HepG2 (cell line): ENCODE results near the gene UCK2. TPM values are rescaled to one million over a fixed set of nuclear protein-coding genes. Genes with fewer than 3 reads are reported as not detected.
A peak's percentile ranks its signal among the peaks of the same experiment; 100 is the strongest.

Source experiments
- ATAC-seq: fragments of 200-7000 bp; cut with Tn5 transposase; 3 replicates; pipeline ENCODE4 v1.9.1; 2020; ENCODE audit warnings: mild to moderate bottlenecking, moderate library complexity
- BruUV-seq: library from RNA; stranded (reverse); fragments of 400-500 nt; replicated peaks from 2 replicates; lab custom pipeline; 2021; lab: Mats Ljungman, UMichigan
- CTCF ChIA-PET: fragments of 300-600 bp; formaldehyde crosslinking; extraction: SDS; loops from one replicate; lab custom pipeline; 2021; ENCODE audit warnings: low total read pairs, inconsistent platforms, low intra/inter-chr PET ratio; lab: Yijun Ruan, JAX
- POLR2A ChIA-PET: fragments of 350-600 bp; sonication (Branson Sonifier 250); formaldehyde crosslinking; loops from one replicate; lab custom pipeline; 2020; ENCODE audit warnings: antibody characterized with exemption, inconsistent platforms; lab: Yijun Ruan, JAX
- DNase-seq: peaks from one replicate; pipeline ENCODE4 v3.0.0-alpha.2; 2015; ENCODE audit warnings: low spot score
- FAIRE-seq: peaks from 3 replicates; lab custom pipeline; 2011; peaks lifted over from hg19 to GRCh38; lab: Jason Lieb, UNC
- H2AFZ ChIP-seq: one replicate; pipeline ENCODE4 v1.6.1; 2011; ENCODE audit warnings: low read length, inconsistent platforms
- H3K27ac ChIP-seq: fragments of 300-600 bp; 3 replicates; pipeline ENCODE4 v1.8.0; 2011; ENCODE audit warnings: mixed run types, mild to moderate bottlenecking, mixed read lengths, low read length, inconsistent platforms; ENCODE audit not compliant: insufficient read depth; ENCODE audit errors: extremely low read length
- H3K27me3 ChIP-seq, 2 experiments: fragments of 200-600 bp in 1 of 2; 2 replicates in 1 of 2; 3 replicates in 1 of 2; pipeline versions ENCODE4 v1.6.0 to v1.8.0; 2011; ENCODE audit warnings: low read length in 2 of 2, mild to moderate bottlenecking in 2 of 2, moderate library complexity in 2 of 2, inconsistent platforms in 1 of 2; ENCODE audit not compliant: insufficient read depth in 2 of 2, control insufficient read depth in 1 of 2
- H3K36me3 ChIP-seq, 2 experiments: fragments of 200-600 bp in 1 of 2; replicated peaks in 1 of 2; 2 replicates in 1 of 2; 3 replicates in 1 of 2; pipeline versions ENCODE4 v1.5.1 to v1.8.0; 2011; ENCODE audit warnings: low read length in 2 of 2, inconsistent platforms in 1 of 2; ENCODE audit not compliant: insufficient read depth in 2 of 2, control insufficient read depth in 1 of 2
- H3K4me1 ChIP-seq: 2 replicates; pipeline ENCODE4 v1.5.1; 2012; ENCODE audit warnings: low read length, inconsistent platforms; ENCODE audit not compliant: insufficient read depth
- H3K4me2 ChIP-seq: 2 replicates; pipeline ENCODE4 v1.6.0; 2011; ENCODE audit warnings: low read depth, low read length, inconsistent platforms
- H3K4me3 ChIP-seq, 3 experiments: fragments of 200-600 bp in 1 of 3; sonication (generic), shearing (Covaris generic) in 1 of 3; replicated peaks in 1 of 3; 2 replicates each; pipeline ENCODE4 v1.5.1; 2011 to 2016; ENCODE audit warnings: low read length in 3 of 3, inconsistent platforms in 2 of 3, low read depth in 2 of 3, mild to moderate bottlenecking in 2 of 3, control low read depth in 1 of 3, mixed read lengths in 1 of 3; ENCODE audit not compliant: insufficient read depth in 1 of 3
- H3K79me2 ChIP-seq: one replicate; pipeline ENCODE4 v1.6.1; 2011; ENCODE audit warnings: low read length, inconsistent platforms; ENCODE audit not compliant: insufficient read depth
- H3K9ac ChIP-seq: 2 replicates; pipeline ENCODE4 v1.6.0; 2011; ENCODE audit warnings: mild to moderate bottlenecking, low read depth, low read length, inconsistent platforms; ENCODE audit not compliant: insufficient read depth
- H3K9me3 ChIP-seq: 2 replicates; pipeline ENCODE4 v1.5.1; 2012; ENCODE audit warnings: mild to moderate bottlenecking, low read length
- H4K20me1 ChIP-seq: 2 replicates; pipeline ENCODE4 v1.6.0; 2011; ENCODE audit warnings: inconsistent platforms, mild to moderate bottlenecking, low read length, moderate library complexity; ENCODE audit not compliant: insufficient read depth
- ATF1 ChIP-seq: IDR thresholded peaks from 2 replicates; pipeline ENCODE4 v1.6.1; 2016; ENCODE audit warnings: mild to moderate bottlenecking, control low read depth
- CEBPB ChIP-seq: IDR thresholded peaks from 2 replicates; pipeline ENCODE4 v1.6.1; 2011; ENCODE audit warnings: low read depth, low read length, improper control_type of control experiment, borderline replicate concordance
- CHD2 ChIP-seq: IDR thresholded peaks from 2 replicates; pipeline ENCODE4 v1.6.1; 2011; ENCODE audit warnings: low read depth, low read length, improper control_type of control experiment
- FOXO1 ChIP-seq: sonication (generic); formaldehyde crosslinking; IDR thresholded peaks from 2 replicates; pipeline ENCODE4 v1.4.0; 2020; ENCODE audit warnings: missing genetic modification reagents
- ZBTB2 ChIP-seq: sonication (generic); formaldehyde crosslinking; IDR thresholded peaks from 2 replicates; pipeline ENCODE4 v1.8.0; 2022; ENCODE audit warnings: low read depth, missing genetic modification reagents
- ZFP36 ChIP-seq: fragments of 150-350 bp; IDR thresholded peaks from 2 replicates; pipeline ENCODE4 v1.6.1; 2018; ENCODE audit warnings: borderline replicate concordance, low read length, low read depth; ENCODE audit not compliant: partially characterized antibody
- ZIK1 ChIP-seq: sonication (generic); formaldehyde crosslinking; IDR thresholded peaks from 2 replicates; pipeline ENCODE4 v1.5.0; 2020; ENCODE audit warnings: mild to moderate bottlenecking, low read depth, missing genetic modification reagents, borderline replicate concordance
- ZKSCAN5 ChIP-seq: sonication (generic); formaldehyde crosslinking; IDR thresholded peaks from 2 replicates; pipeline ENCODE4 v1.5.1; 2020; ENCODE audit warnings: mild to moderate bottlenecking, missing genetic modification reagents
- ZNF609 ChIP-seq: sonication (generic); formaldehyde crosslinking; IDR thresholded peaks from 2 replicates; pipeline ENCODE4 v1.4.0; 2020; ENCODE audit warnings: mild to moderate bottlenecking, missing genetic modification reagents, borderline replicate concordance
- WGBS: methylation state at CpG from one replicate; pipeline ENCODE4 v1.1.6; 2017; ENCODE audit warnings: low lambda C conversion rate; 5-methylcytosine and 5-hydroxymethylcytosine counted together
- in situ Hi-C: cut with HindIII; loops from 2 replicates; pipeline ENCODE4 v1.10.0; 2017; ENCODE audit warnings: low pct_unique_long_range_greater_than_20kb; ENCODE audit not compliant: extremely low pct_ligation_motif_present
- intact Hi-C: fragments of 100-400 bp; cut with micrococcal nuclease; formaldehyde crosslinking; loops from one replicate; pipeline ENCODE4 v1.10.0; 2022; ENCODE audit not compliant: unreplicated experiment
- polyA plus RNA-seq, 8 experiments: library from polyadenylated mRNA; depleted of rRNA in 3 of 8; stranded (reverse) in 7 of 8; unstranded in 1 of 8; fragments of >200 nt; fragmentation: Illumina TruSeq in 4 of 8; extraction: Trizol in 4 of 8; gene quantifications; 2 replicates each; pipeline versions ENCODE4 v1.2.1 to v1.2.3, GENCODE V29; 2011 to 2016; ENCODE audit warnings: low read depth in 4 of 8, missing spikeins in 1 of 8, mixed read lengths in 1 of 8; ENCODE audit not compliant: insufficient read depth in 1 of 8
- total RNA-seq, 5 experiments: library from RNA; depleted of rRNA; stranded (reverse); fragments of >200 nt; fragmentation: Illumina TruSeq; extraction: Trizol; gene quantifications; 2 replicates each; pipeline ENCODE4 v1.2.3, GENCODE V29; 2016; ENCODE audit warnings: low read depth in 1 of 5
- TF ChIP-seq, protein P1 (sequence below): sonication (generic); formaldehyde crosslinking; IDR thresholded peaks from 2 replicates; pipeline ENCODE4 v1.5.1; 2020; ENCODE audit warnings: mild to moderate bottlenecking, moderate library complexity, missing genetic modification reagents
- TF ChIP-seq, protein P2 (sequence below): sonication (generic); formaldehyde crosslinking; conservative IDR thresholded peaks from 2 replicates; pipeline ENCODE4 v1.4.0; 2020; ENCODE audit warnings: missing genetic modification reagents
- TF ChIP-seq, protein P3 (sequence below): sonication (generic); formaldehyde crosslinking; IDR thresholded peaks from 2 replicates; pipeline ENCODE4 v1.5.1; 2020; ENCODE audit warnings: missing genetic modification reagents, mild to moderate bottlenecking, borderline replicate concordance

UCK2 gene
- total and polyA plus RNA-seq, 2 of the 13 experiments (the other 11 are each of a cell fraction or from before 2014, with no cell fraction given) = 64.3 to 78.0 TPM

DNA sequence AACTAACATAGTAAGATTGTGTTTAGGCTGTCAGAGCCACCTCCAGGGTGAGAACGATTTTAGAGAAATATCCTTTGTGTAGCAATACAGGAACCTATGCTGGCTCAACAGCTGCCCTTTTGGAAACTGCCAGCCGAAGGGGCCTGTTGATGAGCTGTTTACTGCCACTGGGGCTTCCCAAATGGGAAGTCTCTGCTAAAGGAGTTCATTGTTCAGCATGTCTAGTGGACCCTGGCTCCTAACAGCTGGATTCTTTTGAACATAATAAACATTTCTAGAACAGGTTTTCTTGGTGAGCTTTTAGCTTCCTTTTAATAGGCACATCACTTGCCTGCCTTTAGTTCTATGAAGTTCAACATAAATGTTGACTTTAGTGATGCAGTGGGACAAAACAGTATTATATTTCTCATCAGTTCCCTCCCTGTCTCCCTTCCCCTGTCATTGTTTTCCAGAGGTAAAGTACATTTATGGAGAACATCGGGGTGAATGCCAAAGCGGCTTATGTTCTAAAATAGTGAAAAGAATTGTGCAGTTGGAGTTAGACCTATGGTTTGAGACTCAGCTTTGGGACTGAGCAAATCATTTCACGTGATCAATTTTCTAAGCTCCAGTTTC lies 57.4 kb downstream of the UCK2 start:
- ATAC-seq (peak; percentile 90), DNase-seq (peak; percentile 83), FAIRE-seq (peak; percentile 28)
- WGBS = 19% methylated on average over 5 of the region's 5 CpGs
- H2AFZ ChIP-seq = no peak overlapping the region
- intact Hi-C loops (loop anchor here (2.0 kb wide), 1 partner anchor 16 kb away; no protein-coding TSS in a partner anchor), in situ Hi-C loops (no loop called here)
- H3K9ac ChIP-seq = peak overlapping the region; percentile 47
- BruUV-seq = no TSS peak
- H4K20me1 ChIP-seq = no peaks in the 10 kb centered on the region; the same call in 1 of the 2 replicates
- no peaks in the 10 kb centered on the region for H3K9me3 ChIP-seq
- H3K27me3 ChIP-seq = no peaks in the 10 kb centered on the region
- H3K4me1 ChIP-seq = peaks cover 83% of the 10 kb centered on the region
- H3K79me2 ChIP-seq = peaks cover 86% of the 10 kb centered on the region
- ChIA-PET CTCF (no interaction called here), POLR2A (interaction anchor here (1.2 to 2.8 kb wide), 4 partner anchors 16 to 116 kb away, joined by 3 to 13 read pairs (median 8); no protein-coding TSS in a partner anchor)
- no peaks in the 10 kb centered on the region; a peak in 1 of 5 replicates for H3K36me3 ChIP-seq
- H3K4me2 ChIP-seq = peak overlapping the region; percentile 68
- H3K4me3 ChIP-seq = peak overlapping the region in 2 of 3 experiments; percentile 34; a peak in 2 of 6 replicates
- H3K27ac ChIP-seq = peak overlapping the region; percentile 73
- TF ChIP-seq CHD2 (no peak), ZNF609 (CRISPR knock-in tag) (no peak), ATF1 (CRISPR knock-in tag) (no peak), ZKSCAN5 (CRISPR knock-in tag) (no peak), ZFP36 (no peak), FOXO1 (CRISPR knock-in tag) (peak; percentile 84), CEBPB (no peak), ZBTB2 (CRISPR knock-in tag) (no peak), ZIK1 (CRISPR knock-in tag) (no peak)
- TF ChIP-seq, protein P1, sequence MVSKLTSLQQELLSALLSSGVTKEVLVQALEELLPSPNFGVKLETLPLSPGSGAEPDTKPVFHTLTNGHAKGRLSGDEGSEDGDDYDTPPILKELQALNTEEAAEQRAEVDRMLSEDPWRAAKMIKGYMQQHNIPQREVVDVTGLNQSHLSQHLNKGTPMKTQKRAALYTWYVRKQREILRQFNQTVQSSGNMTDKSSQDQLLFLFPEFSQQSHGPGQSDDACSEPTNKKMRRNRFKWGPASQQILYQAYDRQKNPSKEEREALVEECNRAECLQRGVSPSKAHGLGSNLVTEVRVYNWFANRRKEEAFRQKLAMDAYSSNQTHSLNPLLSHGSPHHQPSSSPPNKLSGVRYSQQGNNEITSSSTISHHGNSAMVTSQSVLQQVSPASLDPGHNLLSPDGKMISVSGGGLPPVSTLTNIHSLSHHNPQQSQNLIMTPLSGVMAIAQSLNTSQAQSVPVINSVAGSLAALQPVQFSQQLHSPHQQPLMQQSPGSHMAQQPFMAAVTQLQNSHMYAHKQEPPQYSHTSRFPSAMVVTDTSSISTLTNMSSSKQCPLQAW (CRISPR knock-in tag) = no peak
- TF ChIP-seq, protein P2, sequence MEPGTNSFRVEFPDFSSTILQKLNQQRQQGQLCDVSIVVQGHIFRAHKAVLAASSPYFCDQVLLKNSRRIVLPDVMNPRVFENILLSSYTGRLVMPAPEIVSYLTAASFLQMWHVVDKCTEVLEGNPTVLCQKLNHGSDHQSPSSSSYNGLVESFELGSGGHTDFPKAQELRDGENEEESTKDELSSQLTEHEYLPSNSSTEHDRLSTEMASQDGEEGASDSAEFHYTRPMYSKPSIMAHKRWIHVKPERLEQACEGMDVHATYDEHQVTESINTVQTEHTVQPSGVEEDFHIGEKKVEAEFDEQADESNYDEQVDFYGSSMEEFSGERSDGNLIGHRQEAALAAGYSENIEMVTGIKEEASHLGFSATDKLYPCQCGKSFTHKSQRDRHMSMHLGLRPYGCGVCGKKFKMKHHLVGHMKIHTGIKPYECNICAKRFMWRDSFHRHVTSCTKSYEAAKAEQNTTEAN = peak; percentile 66; the same call in 1 of the 2 replicates
- TF ChIP-seq, protein P3, sequence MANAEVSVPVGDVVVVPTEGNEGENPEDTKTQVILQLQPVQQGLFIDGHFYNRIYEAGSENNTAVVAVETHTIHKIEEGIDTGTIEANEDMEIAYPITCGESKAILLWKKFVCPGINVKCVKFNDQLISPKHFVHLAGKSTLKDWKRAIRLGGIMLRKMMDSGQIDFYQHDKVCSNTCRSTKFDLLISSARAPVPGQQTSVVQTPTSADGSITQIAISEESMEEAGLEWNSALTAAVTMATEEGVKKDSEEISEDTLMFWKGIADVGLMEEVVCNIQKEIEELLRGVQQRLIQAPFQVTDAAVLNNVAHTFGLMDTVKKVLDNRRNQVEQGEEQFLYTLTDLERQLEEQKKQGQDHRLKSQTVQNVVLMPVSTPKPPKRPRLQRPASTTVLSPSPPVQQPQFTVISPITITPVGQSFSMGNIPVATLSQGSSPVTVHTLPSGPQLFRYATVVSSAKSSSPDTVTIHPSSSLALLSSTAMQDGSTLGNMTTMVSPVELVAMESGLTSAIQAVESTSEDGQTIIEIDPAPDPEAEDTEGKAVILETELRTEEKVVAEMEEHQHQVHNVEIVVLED (CRISPR knock-in tag) = no peak
